C4-2B (cell line): ENCODE measurements around the gene COX7A2L.

Source experiments
- H3K27ac ChIP-seq: fragments of 450-650 bp; 2 replicates; pipeline ENCODE4 v1.5.1; 2017
- ZFX ChIP-seq: fragments of 450-650 bp; IDR thresholded peaks from 2 replicates; pipeline ENCODE4 v1.6.1; 2017
- TF ChIP-seq, protein P1 (sequence below): fragments of 450-650 bp; conservative IDR thresholded peaks from 2 replicates; pipeline ENCODE4 v1.5.1; 2017; ENCODE audit warnings: mild to moderate bottlenecking

The COX7A2L gene

DNA sequence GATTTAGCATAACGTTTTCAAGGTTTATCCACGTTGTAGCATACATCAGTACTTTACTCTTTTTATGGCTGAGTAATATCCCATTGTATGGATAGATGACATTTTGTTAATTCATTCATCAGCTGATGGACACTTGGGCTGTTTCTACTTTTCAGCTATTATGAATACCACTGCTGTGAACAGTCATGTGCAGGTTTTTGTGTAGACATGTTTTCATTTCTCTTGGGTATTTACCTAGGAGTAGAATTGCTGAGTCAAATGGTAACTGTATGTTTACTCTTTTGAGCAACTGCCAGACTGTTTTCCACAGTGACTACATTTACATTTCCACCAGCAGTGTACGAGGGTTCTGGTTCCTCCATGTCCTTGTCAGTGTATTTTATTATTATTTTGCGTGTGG lies 33.9 kb downstream of the COX7A2L start:
- no peak for TF ChIP-seq ZFX
- TF ChIP-seq, protein P1, sequence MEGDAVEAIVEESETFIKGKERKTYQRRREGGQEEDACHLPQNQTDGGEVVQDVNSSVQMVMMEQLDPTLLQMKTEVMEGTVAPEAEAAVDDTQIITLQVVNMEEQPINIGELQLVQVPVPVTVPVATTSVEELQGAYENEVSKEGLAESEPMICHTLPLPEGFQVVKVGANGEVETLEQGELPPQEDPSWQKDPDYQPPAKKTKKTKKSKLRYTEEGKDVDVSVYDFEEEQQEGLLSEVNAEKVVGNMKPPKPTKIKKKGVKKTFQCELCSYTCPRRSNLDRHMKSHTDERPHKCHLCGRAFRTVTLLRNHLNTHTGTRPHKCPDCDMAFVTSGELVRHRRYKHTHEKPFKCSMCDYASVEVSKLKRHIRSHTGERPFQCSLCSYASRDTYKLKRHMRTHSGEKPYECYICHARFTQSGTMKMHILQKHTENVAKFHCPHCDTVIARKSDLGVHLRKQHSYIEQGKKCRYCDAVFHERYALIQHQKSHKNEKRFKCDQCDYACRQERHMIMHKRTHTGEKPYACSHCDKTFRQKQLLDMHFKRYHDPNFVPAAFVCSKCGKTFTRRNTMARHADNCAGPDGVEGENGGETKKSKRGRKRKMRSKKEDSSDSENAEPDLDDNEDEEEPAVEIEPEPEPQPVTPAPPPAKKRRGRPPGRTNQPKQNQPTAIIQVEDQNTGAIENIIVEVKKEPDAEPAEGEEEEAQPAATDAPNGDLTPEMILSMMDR = no peak

DNA sequence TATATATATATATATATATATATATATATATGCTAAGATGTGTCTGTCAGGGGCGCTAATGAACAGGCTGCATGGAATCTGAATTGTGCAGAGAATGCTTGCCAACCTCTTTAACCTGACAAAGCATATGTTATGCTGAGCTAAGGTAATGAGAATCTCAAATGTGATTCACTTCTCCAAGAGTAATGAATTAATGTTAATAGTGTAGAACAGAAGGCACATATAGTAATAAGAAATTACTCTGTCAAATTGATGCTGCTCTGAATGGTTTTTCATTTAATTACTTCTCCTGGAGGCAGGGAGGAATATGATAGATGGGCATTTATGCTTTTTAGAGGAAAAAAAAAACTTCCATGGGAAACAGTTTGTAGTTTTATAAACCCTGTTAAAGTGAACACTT lies 35.4 kb downstream of the COX7A2L start:
- TF ChIP-seq, protein P1 = no peak
- TF ChIP-seq ZFX = no peak
- no peak overlapping the region for H3K27ac ChIP-seq

More for the DNA sequence above, 33.9 kb downstream of the COX7A2L start:
- H3K27ac ChIP-seq = no peak overlapping the region

DNA sequence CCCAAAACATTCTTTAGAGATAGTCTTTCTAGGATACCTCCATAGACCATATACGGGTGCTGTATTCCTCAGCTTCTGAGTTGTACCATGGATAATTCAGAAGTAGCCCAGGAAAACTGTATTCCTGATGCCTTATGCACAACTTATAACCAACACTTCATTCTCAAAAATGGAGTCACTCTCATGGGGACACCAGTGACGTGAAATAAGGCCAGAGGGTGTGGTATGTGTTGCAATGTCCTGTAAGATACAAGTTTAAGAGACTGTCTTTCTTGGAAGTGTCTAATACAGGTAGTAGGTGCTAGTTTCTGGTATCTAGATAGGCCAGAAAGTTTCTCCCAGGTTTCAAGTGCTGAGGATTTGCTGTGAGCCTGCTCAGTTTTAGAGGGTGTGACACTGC lies 36.1 kb downstream of the COX7A2L start:
- TF ChIP-seq, protein P1 = no peak
- TF ChIP-seq ZFX = no peak
- H3K27ac ChIP-seq = no peak overlapping the region

DNA sequence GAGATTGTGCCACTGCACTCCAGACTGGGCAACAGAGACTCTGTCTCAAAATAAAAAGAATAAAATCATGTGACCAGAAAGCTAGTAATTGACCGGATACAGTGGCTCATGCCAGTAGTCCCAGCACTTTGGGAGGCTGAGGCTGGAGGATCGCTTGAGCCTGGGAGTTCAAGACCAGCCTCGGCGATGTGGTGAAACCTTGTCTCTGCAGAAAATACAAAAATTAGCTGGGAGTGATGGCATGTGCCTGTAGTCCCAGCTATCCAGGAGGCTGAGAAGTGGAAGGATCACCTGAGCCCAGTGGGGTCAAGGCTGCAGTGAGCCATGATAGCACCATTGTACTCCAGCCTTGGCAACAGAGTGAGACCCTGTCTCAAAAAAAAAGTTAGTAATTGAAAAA lies 36.8 kb downstream of the COX7A2L start:
- no peak overlapping the region for H3K27ac ChIP-seq

GRCh38 chr2:42321452-42322064 lies 39.5 kb downstream of the COX7A2L start:
- TF ChIP-seq ZFX = no peak
- TF ChIP-seq, protein P1 = no peak
- H3K27ac ChIP-seq = no peak overlapping the region

More for the DNA sequence above, 36.8 kb downstream of the COX7A2L start:
- TF ChIP-seq, protein P1 = no peak
- no peak for TF ChIP-seq ZFX

- TF ChIP-seq ZFX = no peak
- TF ChIP-seq, protein P1 = no peak
- H3K27ac ChIP-seq = no peak overlapping the region
Measured at GRCh38 chr2:42319265-42319664, 41.8 kb downstream of the COX7A2L start.

- no peak overlapping the region for H3K27ac ChIP-seq
- TF ChIP-seq, protein P1 = no peak
- TF ChIP-seq ZFX = no peak
Measured at GRCh38 chr2:42317945-42318344, 43.1 kb downstream of the COX7A2L start.
